Measurements from ENCODE around the gene SCUBE1.

DNA sequence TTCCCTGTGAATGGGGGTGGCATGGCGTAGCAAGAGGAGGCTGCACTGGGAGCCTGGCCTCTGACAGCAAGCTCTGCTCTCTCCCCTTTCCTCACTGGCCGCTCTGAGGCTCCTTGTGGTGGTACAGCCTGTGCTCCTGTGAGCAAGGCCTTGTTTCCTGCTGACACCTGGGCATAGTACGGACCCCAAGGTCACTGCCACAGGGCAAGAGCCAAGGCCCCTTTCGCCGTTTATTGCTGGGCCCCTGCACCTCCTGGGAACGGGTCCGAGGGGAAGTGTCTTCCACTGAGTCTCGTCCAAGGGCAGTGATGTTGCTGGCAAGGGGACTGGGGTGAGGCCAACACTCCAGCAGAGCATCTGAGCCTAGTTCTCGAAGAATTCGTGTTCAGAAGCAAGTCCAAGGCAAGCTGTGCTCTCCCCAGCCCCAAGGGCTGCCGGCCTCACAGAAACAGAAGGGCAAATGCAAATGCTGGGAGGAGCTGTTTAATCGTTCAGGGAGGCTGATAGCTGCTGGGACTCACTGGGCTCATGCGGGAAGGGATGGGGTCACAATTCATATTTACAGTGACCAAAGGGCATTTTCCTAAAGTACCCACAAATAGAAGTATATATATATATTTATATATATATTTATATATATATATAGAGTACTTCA is 140.3 kb downstream of the SCUBE1 start:
- TF ChIP-seq, protein P1, sequence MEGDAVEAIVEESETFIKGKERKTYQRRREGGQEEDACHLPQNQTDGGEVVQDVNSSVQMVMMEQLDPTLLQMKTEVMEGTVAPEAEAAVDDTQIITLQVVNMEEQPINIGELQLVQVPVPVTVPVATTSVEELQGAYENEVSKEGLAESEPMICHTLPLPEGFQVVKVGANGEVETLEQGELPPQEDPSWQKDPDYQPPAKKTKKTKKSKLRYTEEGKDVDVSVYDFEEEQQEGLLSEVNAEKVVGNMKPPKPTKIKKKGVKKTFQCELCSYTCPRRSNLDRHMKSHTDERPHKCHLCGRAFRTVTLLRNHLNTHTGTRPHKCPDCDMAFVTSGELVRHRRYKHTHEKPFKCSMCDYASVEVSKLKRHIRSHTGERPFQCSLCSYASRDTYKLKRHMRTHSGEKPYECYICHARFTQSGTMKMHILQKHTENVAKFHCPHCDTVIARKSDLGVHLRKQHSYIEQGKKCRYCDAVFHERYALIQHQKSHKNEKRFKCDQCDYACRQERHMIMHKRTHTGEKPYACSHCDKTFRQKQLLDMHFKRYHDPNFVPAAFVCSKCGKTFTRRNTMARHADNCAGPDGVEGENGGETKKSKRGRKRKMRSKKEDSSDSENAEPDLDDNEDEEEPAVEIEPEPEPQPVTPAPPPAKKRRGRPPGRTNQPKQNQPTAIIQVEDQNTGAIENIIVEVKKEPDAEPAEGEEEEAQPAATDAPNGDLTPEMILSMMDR (IDR thresholded peaks at IDR 0.05), result no peak
- no peak for TF ChIP-seq POLR2A (IDR thresholded peaks at IDR 0.05)
